OCI-LY7 (cell line): ENCODE data around the gene NSRP1. TPM values are rescaled to one million over a fixed set of nuclear protein-coding genes. Genes with fewer than 3 reads are reported as not detected.

Experiments used
- Bru-seq: library from RNA; stranded (reverse); fragments of 400-500 nt; gene quantifications from one replicate; lab custom pipeline; 2021; lab: Mats Ljungman, UMichigan
- BruChase-seq, 2 experiments: library from RNA; stranded (reverse); fragments of 400-500 nt; gene quantifications; one replicate each; lab custom pipeline; 2021; lab: Mats Ljungman, UMichigan
- BruUV-seq: library from RNA; stranded (reverse); fragments of 400-500 nt; replicated peaks from 2 replicates; lab custom pipeline; 2021; lab: Mats Ljungman, UMichigan
- CTCF ChIA-PET: fragments of 300-600 bp; sonication (Branson Sonifier 250); formaldehyde crosslinking; loops from one replicate; lab custom pipeline; 2022; ENCODE audit warnings: antibody characterized with exemption; ENCODE audit not compliant: unreplicated experiment; lab: Charles Lee
- POLR2A ChIA-PET: fragments of 300-600 bp; sonication (Branson Sonifier 250); formaldehyde crosslinking; loops from one replicate; lab custom pipeline; 2022; ENCODE audit warnings: antibody characterized with exemption; lab: Charles Lee
- DNase-seq: peaks from one replicate; pipeline ENCODE4 v3.0.0-alpha.2; 2015; ENCODE audit warnings: low spot score
- H2AFZ ChIP-seq: fragments of 200-600 bp; sonication (generic), shearing (Covaris generic); 2 replicates; pipeline ENCODE4 v1.6.1; 2014; ENCODE audit warnings: mild to moderate bottlenecking, antibody characterized with exemption, low read length, moderate library complexity
- H3K27ac ChIP-seq: fragments of 200-600 bp; sonication (generic); 2 replicates; pipeline ENCODE4 v1.5.1; 2014; ENCODE audit warnings: mixed run types, low read depth, mild to moderate bottlenecking, moderate library complexity, low read length, inconsistent platforms; ENCODE audit not compliant: poor library complexity, severe bottlenecking
- H3K36me3 ChIP-seq: fragments of 200-600 bp; sonication (generic); 2 replicates; pipeline ENCODE4 v1.6.1; 2014; ENCODE audit warnings: mild to moderate bottlenecking, antibody characterized with exemption, low read length, moderate library complexity, mixed read lengths; ENCODE audit not compliant: insufficient read depth
- H3K4me1 ChIP-seq: fragments of 200-600 bp; sonication (generic); 2 replicates; pipeline ENCODE4 v1.5.1; 2014; ENCODE audit warnings: mild to moderate bottlenecking, low read length; ENCODE audit not compliant: insufficient read depth, poor library complexity, severe bottlenecking
- H3K4me2 ChIP-seq: fragments of 200-600 bp; sonication (generic); 2 replicates; pipeline ENCODE4 v1.6.1; 2014; ENCODE audit warnings: mild to moderate bottlenecking, low read length
- H3K4me3 ChIP-seq: fragments of 200-600 bp; sonication (generic); 2 replicates; pipeline ENCODE4 v1.5.1; 2014; ENCODE audit warnings: mild to moderate bottlenecking, low read depth, low read length; ENCODE audit not compliant: poor library complexity, severe bottlenecking
- H3K79me2 ChIP-seq: fragments of 200-600 bp; sonication (generic); 2 replicates; pipeline ENCODE4 v1.6.1; 2016; ENCODE audit warnings: low read depth, mild to moderate bottlenecking, low read length, moderate library complexity, mixed read lengths; ENCODE audit not compliant: insufficient read depth
- H3K9me2 ChIP-seq: fragments of 200-600 bp; sonication (generic); 2 replicates; pipeline ENCODE4 v1.6.1; 2016; ENCODE audit warnings: mild to moderate bottlenecking, low read length, mixed read lengths; ENCODE audit not compliant: insufficient read depth
- H3K9me3 ChIP-seq: fragments of 200-600 bp; sonication (generic); 2 replicates; pipeline ENCODE4 v1.6.1; 2014; ENCODE audit warnings: mild to moderate bottlenecking, mixed run types, low read length, mixed read lengths
- H4K20me1 ChIP-seq: fragments of 200-600 bp; sonication (generic); 2 replicates; pipeline ENCODE4 v1.6.1; 2014; ENCODE audit warnings: mild to moderate bottlenecking, antibody characterized with exemption, low read length, moderate library complexity, mixed read lengths; ENCODE audit not compliant: insufficient read depth
- CTCF ChIP-seq: fragments of 200-600 bp; sonication (generic); conservative IDR thresholded peaks from 2 replicates; pipeline ENCODE4 v1.5.1; 2014; ENCODE audit warnings: mild to moderate bottlenecking, antibody characterized with exemption, low read length, moderate library complexity, mixed read lengths
- EZH2phosphoT487 ChIP-seq: fragments of 200-600 bp; sonication (generic); IDR thresholded peaks from 2 replicates; pipeline ENCODE4 v1.6.1; 2018; ENCODE audit warnings: low read depth, borderline replicate concordance, mild to moderate bottlenecking, mixed run types, antibody characterized with exemption, low read length, moderate library complexity, mixed read lengths
- intact Hi-C: fragments of 100-400 bp; cut with micrococcal nuclease; formaldehyde crosslinking; loops from one replicate; pipeline ENCODE4 v1.10.0; 2022; ENCODE audit not compliant: unreplicated experiment
- long read RNA-seq: library from polyadenylated mRNA; stranded (forward); transcript quantifications from one replicate; pipeline ENCODE4 v2.0.0, GENCODE V29; 2022
- total RNA-seq, 2 experiments: library from RNA; depleted of rRNA in 1 of 2; stranded (reverse); fragments of >200 nt in 1 of 2; shearing (Covaris generic) in 1 of 2; gene quantifications; 2 replicates each; pipeline ENCODE4 v1.2.3, GENCODE V29; 2014 to 2022

The NSRP1 gene
- total RNA-seq (2014; rRNA removed; shearing (Covaris generic)): 18.6 and 26.1 TPM in 2 replicates
- 43.5 and 44.1 TPM in 2 replicates for total RNA-seq (2022)
- percentile 94 among the genes with signal in this experiment for Bru-seq, nascent RNA
- percentile 95 among the genes with signal in this experiment for BruChase-seq, experiment 1, labeled RNA remaining after a 6-hour chase
- BruChase-seq, experiment 2, labeled RNA remaining after a 2-hour chase: percentile 92 among the genes with signal in this experiment
- long read RNA-seq, transcript NSRP1-201 (7 exons, 2,541 nt): major isoform, 85 of 158 reads
- long read RNA-seq, transcript NSRP1-217 (6 exons, 2,420 nt): minor isoform, 24 of 158 reads
- long read RNA-seq, partial matches to known transcripts: 7 of 158 reads
- long read RNA-seq, other reads (novel, unspliced or antisense): 36 of 158 reads

- Histone ChIP-seq H3K4me2 (peak within 1 kb of the TSS; percentile 91), H2AFZ (peak within 1 kb of the TSS; percentile 95), H3K27ac (peak within 1 kb of the TSS; percentile 75), H3K79me2 (peaks cover 57% of the 10 kb centered on the region), H3K9me3 (no peaks in the 10 kb centered on the region), H3K9me2 (no peaks in the 10 kb centered on the region), H3K36me3 (peaks cover 37% of the 10 kb centered on the region), H3K4me1 (peaks cover 26% of the 10 kb centered on the region), H3K4me3 (peak within 1 kb of the TSS; percentile 88), H4K20me1 (0 out of 2 replicates have a peak, but pooled peaks cover 8% of the 10 kb centered on the region)
- POLR2A ChIA-PET: interaction anchor here (0.5 to 1.5 kb wide), 5 partner anchors 14 to 720 kb away, joined by 3 to 5 read pairs (median 3); partner anchors contain the start of gene BLMH
- peak; percentile 95 for DNase-seq
- intact Hi-C loops: loop anchor here (2.0 kb wide), 1 partner anchor 216 kb away; no protein-coding TSS in a partner anchor
- TSS peak; percentile 69 for BruUV-seq
- CTCF ChIA-PET: interaction anchor here (1.1 kb wide), 1 partner anchor 12 kb away, joined by 4 read pairs; no protein-coding TSS in a partner anchor
- TF ChIP-seq EZH2phosphoT487: no peak
- no peak for TF ChIP-seq CTCF
Measured at GRCh38 chr17:30116661-30117551, at the start of gene NSRP1. NSRP1 (plus strand) TSS chr17:30116816; CDS start chr17:30116844, 28 bp downstream.

DNA sequence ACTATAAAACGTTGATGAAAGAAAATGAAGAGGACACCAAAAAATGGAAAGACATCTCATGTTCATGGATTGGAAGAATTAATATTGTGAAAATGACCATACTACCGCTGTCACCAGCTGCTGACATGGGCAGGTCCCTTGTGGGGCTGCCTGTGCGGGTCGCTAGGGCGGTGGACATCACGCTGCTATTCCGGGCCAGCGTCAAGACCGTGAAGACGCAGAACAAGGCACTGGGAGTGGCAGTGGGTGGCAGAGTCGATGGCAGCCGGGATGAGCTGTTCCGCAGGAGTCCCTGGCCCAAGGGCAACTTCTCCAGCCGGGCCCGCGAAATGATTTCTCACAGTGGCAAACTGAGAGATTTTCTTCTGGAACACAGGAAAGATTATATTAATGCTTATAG lies 48.2 kb upstream of the NSRP1 start:
- intact Hi-C loops: no loop called here

More for the DNA sequence above, 48.2 kb upstream of the NSRP1 start:
- TF ChIP-seq CTCF: no peak
- no peak for TF ChIP-seq EZH2phosphoT487
- CTCF ChIA-PET: interaction anchor here (0.6 kb wide), 1 partner anchor 39 kb away, joined by 3 read pairs; no protein-coding TSS in a partner anchor
- Histone ChIP-seq H3K9me2 (no peaks in the 10 kb centered on the region), H3K36me3 (no peaks in the 10 kb centered on the region), H3K4me2 (no peak overlapping the region), H3K9me3 (peaks cover 15% of the 10 kb centered on the region), H2AFZ (no peak overlapping the region), H3K4me1 (no peaks in the 10 kb centered on the region), H3K4me3 (no peak overlapping the region), H3K27ac (no peak overlapping the region), H3K79me2 (no peaks in the 10 kb centered on the region), H4K20me1 (no peaks in the 10 kb centered on the region)
- POLR2A ChIA-PET: no interaction called here
- BruUV-seq: no TSS peak
- DNase-seq: no peak
